Glutamatergic neuron (in vitro differentiated cells): Measurements from ENCODE around the gene FGR. TPM values are rescaled to one million over a fixed set of nuclear protein-coding genes. Genes with fewer than 3 reads are reported as not detected.
"Not testable (repeated sequence)": the region's sequence is repeated elsewhere in the genome, so short reads cannot be mapped to it uniquely, and the experiment has no call there.

ENCODE experiments used
- DNase-seq: peaks from one replicate; pipeline ENCODE4 v3.0.0; 2022
- H3K27ac Mint-ChIP-seq: one replicate; pipeline ENCODE4 v1.8.0; 2020; ENCODE audit warnings: mild to moderate bottlenecking, mixed read lengths, inconsistent platforms; ENCODE audit not compliant: unreplicated experiment
- H3K27me3 Mint-ChIP-seq: one replicate; pipeline ENCODE4 v1.8.0; 2020; ENCODE audit warnings: mild to moderate bottlenecking, moderate library complexity, mixed read lengths, inconsistent platforms; ENCODE audit not compliant: unreplicated experiment
- H3K36me3 Mint-ChIP-seq: one replicate; pipeline ENCODE4 v1.8.0; 2020; ENCODE audit warnings: mild to moderate bottlenecking, mixed read lengths, inconsistent platforms; ENCODE audit not compliant: unreplicated experiment
- H3K4me1 Mint-ChIP-seq: one replicate; pipeline ENCODE4 v1.8.0; 2020; ENCODE audit warnings: mild to moderate bottlenecking, low read depth, mixed read lengths, inconsistent platforms; ENCODE audit not compliant: unreplicated experiment
- H3K4me3 Mint-ChIP-seq: one replicate; pipeline ENCODE4 v1.8.0; 2020; ENCODE audit warnings: mild to moderate bottlenecking, mixed read lengths, inconsistent platforms; ENCODE audit not compliant: unreplicated experiment
- H3K9me3 Mint-ChIP-seq: one replicate; pipeline ENCODE4 v1.8.0; 2020; ENCODE audit warnings: mild to moderate bottlenecking, moderate library complexity, mixed read lengths, inconsistent platforms; ENCODE audit not compliant: unreplicated experiment
- long read RNA-seq: library from polyadenylated mRNA; unstranded; transcript quantifications from one replicate; pipeline ENCODE4 v2.0.0, GENCODE V29; 2020; ENCODE audit not compliant: unreplicated experiment
- total RNA-seq: library from RNA; stranded (reverse); fragmentation: NEBNext Ultra II Directional; extraction: Animal tissue kit (Norgen Biotek cat#: 25700); gene quantifications from one replicate; pipeline ENCODE4 v1.2.1, GENCODE V29; 2021; ENCODE audit not compliant: unreplicated experiment
- TF ChIP-seq, protein P1 (sequence below): fragments of 200-600 bp; sonication (generic); IDR thresholded peaks from one replicate; pipeline ENCODE4 v1.5.0; 2021; ENCODE audit not compliant: partially characterized antibody, unreplicated experiment

Gene FGR
- total RNA-seq: not detected
- long read RNA-seq: 0 reads

DNA sequence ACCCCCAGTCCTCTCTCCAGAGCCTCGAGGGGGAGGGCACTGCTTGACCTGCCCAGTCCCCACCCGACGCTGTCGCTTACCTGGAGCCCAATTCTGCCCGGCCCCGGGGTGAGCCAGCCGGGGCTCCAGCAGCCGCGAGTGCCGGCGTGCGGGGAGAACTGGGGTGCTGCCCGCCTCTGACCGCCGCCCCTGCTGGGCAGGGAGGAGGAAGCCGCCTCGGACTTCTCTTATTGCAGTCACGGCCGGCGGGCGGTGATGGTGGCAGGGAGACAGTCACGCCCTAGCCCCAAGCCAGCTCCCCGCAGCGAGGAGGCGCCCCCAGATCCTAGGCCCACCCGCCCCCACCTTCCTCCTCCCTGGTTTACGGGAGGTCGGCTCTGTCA, at the start of gene FGR:
FGR (minus strand) TSS at position 201 of the 383 bp plus-strand sequence. CDS start 11,269 bp downstream, outside the sequence.
- Mint-ChIP-seq H3K9me3 (peaks cover 1% of the 10 kb centered on the region), H3K4me3 (peak within 1 kb of the TSS; percentile 34), H3K36me3 (no peaks in the 10 kb centered on the region), H3K27ac (no peak within 1 kb of the TSS), H3K27me3 (peaks cover 14% of the 10 kb centered on the region), H3K4me1 (peaks cover 14% of the 10 kb centered on the region)
- TF ChIP-seq, protein P1, sequence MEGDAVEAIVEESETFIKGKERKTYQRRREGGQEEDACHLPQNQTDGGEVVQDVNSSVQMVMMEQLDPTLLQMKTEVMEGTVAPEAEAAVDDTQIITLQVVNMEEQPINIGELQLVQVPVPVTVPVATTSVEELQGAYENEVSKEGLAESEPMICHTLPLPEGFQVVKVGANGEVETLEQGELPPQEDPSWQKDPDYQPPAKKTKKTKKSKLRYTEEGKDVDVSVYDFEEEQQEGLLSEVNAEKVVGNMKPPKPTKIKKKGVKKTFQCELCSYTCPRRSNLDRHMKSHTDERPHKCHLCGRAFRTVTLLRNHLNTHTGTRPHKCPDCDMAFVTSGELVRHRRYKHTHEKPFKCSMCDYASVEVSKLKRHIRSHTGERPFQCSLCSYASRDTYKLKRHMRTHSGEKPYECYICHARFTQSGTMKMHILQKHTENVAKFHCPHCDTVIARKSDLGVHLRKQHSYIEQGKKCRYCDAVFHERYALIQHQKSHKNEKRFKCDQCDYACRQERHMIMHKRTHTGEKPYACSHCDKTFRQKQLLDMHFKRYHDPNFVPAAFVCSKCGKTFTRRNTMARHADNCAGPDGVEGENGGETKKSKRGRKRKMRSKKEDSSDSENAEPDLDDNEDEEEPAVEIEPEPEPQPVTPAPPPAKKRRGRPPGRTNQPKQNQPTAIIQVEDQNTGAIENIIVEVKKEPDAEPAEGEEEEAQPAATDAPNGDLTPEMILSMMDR: no peak
- DNase-seq: no peak

DNA sequence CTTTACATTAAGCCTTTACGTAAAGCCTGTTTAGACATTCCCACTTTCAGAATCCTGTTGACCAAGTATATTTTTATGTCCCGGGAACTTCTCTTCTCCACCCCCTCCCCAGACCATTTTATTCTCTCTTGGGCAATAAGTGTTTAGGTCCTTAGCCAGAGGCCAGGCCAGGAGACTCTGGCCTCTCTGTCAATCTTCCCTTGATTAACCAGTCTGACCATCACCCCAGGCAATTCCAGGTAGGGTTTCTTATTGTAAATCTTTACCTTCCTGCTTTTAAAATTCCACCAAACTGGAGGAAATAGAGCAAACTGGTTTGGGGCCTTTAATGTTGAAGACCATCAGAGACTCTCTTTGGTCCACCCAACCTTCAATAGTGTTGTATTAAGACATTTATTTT, 49.2 kb upstream of the FGR start:
- Mint-ChIP-seq H3K4me3 (no peak overlapping the region), H3K4me1 (no peaks in the 10 kb centered on the region), H3K27me3 (peaks cover 2% of the 10 kb centered on the region), H3K27ac (no peak overlapping the region), H3K9me3 (peaks cover 9% of the 10 kb centered on the region), H3K36me3 (peaks cover 18% of the 10 kb centered on the region)
- DNase-seq: no peak
- TF ChIP-seq, protein P1: no peak

DNA sequence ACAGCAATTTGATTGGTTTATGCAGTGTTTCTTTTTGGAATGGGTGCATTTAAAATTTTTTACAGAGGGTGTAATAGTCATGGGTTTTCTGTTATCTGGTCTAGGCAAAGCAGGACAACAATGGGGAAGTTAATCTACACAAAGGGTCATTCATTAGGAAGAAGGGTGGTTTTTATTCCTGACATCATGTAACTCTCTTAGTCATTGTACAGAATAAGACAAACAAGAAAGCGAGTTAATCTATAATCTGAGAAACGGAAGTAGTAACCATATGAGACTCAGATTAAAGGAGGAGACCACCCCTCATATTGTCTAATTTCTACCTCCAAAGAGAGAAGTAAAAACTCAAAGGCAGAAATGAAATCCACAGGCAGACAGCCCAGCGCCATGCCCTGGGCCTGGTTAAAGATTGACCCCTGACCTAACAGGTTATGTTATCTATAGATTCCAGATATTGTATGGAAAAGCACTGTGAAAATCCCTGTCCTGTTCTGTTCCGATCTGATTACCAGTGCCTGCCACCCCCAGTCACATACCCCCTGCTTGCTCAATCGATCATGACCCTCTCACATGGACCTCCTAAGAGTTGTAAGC, 47.5 kb upstream of the FGR start:
- Mint-ChIP-seq H3K4me3 (no peak overlapping the region), H3K9me3 (peaks cover 10% of the 10 kb centered on the region), H3K4me1 (no peaks in the 10 kb centered on the region), H3K36me3 (peaks cover 23% of the 10 kb centered on the region), H3K27me3 (peaks cover 2% of the 10 kb centered on the region), H3K27ac (no peak overlapping the region)
- no peak for DNase-seq
- TF ChIP-seq, protein P1: no peak

DNA sequence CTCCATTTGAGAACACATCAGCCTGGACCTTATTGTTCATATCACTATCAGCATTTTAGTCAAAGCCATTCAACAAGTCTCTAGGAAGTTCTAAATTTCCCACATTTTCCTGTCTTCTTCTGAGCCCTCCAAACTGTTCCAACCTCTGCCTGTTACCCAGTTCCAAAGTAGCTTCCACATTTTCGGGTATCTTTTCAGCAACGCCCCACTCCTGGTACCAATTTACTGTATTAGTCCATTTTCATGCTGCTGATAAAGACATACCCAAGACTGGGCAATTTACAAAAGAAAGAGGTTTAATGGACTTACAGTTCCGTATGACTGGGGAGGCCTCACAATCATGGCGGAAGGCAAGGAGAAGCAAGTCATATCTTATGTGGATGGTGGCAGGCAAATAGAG, 46.6 kb upstream of the FGR start:
- Mint-ChIP-seq H3K36me3 (peaks cover 23% of the 10 kb centered on the region), H3K9me3 (peaks cover 10% of the 10 kb centered on the region)
- H3K4me3 Mint-ChIP-seq, H3K27ac Mint-ChIP-seq, H3K4me1 Mint-ChIP-seq, H3K27me3 Mint-ChIP-seq, DNase-seq: not testable (repeated sequence)

DNA sequence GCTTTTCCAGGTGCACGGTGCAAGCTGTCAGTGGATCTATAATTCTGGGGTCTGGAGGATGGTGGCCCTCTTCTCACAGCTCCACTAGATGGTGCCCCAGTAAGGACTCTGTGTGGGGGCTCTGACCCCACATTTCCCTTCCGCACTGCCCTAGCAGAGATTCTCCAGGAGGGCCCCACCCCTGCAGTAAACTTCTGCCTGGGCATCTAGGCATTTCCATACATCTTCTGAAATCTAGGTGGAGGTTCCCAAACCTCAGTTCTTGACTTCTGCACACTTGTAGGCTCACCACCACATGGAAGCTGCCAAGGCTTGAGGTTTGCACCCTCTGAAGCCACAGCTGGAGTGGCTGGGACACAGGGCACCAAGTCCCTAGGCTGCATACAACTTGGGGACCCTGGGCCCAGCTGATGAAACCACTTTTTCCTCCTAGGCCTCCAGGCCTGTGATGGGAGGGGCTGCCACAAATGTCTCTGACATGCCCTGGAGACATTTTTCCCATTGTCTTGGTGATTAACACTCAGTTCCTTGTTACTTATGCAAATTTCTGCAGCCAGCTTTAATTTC, 45.3 kb upstream of the FGR start:
- DNase-seq, H3K9me3 Mint-ChIP-seq, H3K27me3 Mint-ChIP-seq, H3K4me1 Mint-ChIP-seq, H3K27ac Mint-ChIP-seq, H3K4me3 Mint-ChIP-seq: not testable (repeated sequence)
- peaks cover 23% of the 10 kb centered on the region for H3K36me3 Mint-ChIP-seq

DNA sequence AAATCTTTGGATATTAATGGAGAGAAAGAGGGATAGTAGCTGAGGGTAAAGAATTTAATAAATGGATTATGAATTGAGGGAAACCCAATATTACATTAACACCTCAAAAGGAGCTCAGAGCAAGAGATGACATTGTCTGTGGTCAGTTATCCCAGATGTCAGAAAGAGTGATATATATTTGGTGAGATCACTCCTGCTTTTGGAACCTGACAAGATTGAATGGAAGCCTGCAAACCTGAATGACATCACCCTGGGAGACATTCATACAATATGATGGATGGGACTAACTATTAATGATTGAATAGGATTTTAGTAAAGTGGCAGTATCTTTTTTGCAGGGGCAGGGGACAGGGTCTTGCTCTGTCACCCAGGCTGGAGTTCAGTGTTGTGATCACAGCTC, 43.8 kb upstream of the FGR start:
- no peak for DNase-seq
- Mint-ChIP-seq H3K36me3 (peaks cover 23% of the 10 kb centered on the region), H3K27me3 (peaks cover 2% of the 10 kb centered on the region), H3K4me3 (no peak overlapping the region), H3K4me1 (no peaks in the 10 kb centered on the region), H3K27ac (no peak overlapping the region), H3K9me3 (peaks cover 9% of the 10 kb centered on the region)
- TF ChIP-seq, protein P1: no peak
